ENCODE data around the gene NECAB2.

The NECAB2 gene

GRCh38 chr16:83935005-83935857 lies 32.8 kb upstream of the NECAB2 start:
- no peak overlapping the region for H3K4me2 ChIP-seq (ENCODE audit: low read depth, low read length, poor library complexity, severe bottlenecking)
- no peak overlapping the region for H3K9ac ChIP-seq (ENCODE audit: low read depth, low read length, poor library complexity, severe bottlenecking)
- no peak overlapping the region for H2AFZ ChIP-seq (ENCODE audit: low read length)
- no peaks in the 10 kb centered on the region for H3K36me3 ChIP-seq (ENCODE audit: insufficient read depth, low read length)
- no peaks in the 10 kb centered on the region for H3K9me2 ChIP-seq (replicated peaks; ENCODE audit: low read depth, low read length)
- H3K9me3 ChIP-seq (ENCODE audit: insufficient read depth, low read depth, low read length) = no peaks in the 10 kb centered on the region
- no peaks in the 10 kb centered on the region for H3K4me1 ChIP-seq (ENCODE audit: insufficient read depth, low read length, poor library complexity, severe bottlenecking)
- TF ChIP-seq EZH2phosphoT487 (IDR thresholded peaks at IDR 0.05; ENCODE audit: borderline replicate concordance) = no peak
- no peak for TF ChIP-seq CTCF (conservative IDR thresholded peaks at IDR 0.05; ENCODE audit: low read length)
- H3F3A ChIP-seq (ENCODE audit: low read depth) = no peaks in the 10 kb centered on the region
- H3K27me3 ChIP-seq (ENCODE audit: insufficient read depth, low read length, poor library complexity, severe bottlenecking) = no peaks in the 10 kb centered on the region
- no peaks in the 10 kb centered on the region for H4K20me1 ChIP-seq (ENCODE audit: insufficient read depth, low read length, poor library complexity, severe bottlenecking)
- H3K79me2 ChIP-seq (ENCODE audit: insufficient read depth, low read length) = no peaks in the 10 kb centered on the region
- no peak overlapping the region for H3K4me3 ChIP-seq (ENCODE audit: low read length, poor library complexity, severe bottlenecking)

GRCh38 chr16:83935858-83936255 lies 32.2 kb upstream of the NECAB2 start:
- Histone ChIP-seq H3K4me1 (ENCODE audit: insufficient read depth, low read length, poor library complexity, severe bottlenecking) (no peaks in the 10 kb centered on the region), H3K9me2 (replicated peaks; ENCODE audit: low read depth, low read length) (no peaks in the 10 kb centered on the region), H3K36me3 (ENCODE audit: insufficient read depth, low read length) (no peaks in the 10 kb centered on the region), H3F3A (ENCODE audit: low read depth) (no peaks in the 10 kb centered on the region), H4K20me1 (ENCODE audit: insufficient read depth, low read length, poor library complexity, severe bottlenecking) (no peaks in the 10 kb centered on the region), H3K79me2 (ENCODE audit: insufficient read depth, low read length) (no peaks in the 10 kb centered on the region), H3K9me3 (ENCODE audit: insufficient read depth, low read depth, low read length) (no peaks in the 10 kb centered on the region), H3K9ac (ENCODE audit: low read depth, low read length, poor library complexity, severe bottlenecking) (no peak overlapping the region), H3K27me3 (ENCODE audit: insufficient read depth, low read length, poor library complexity, severe bottlenecking) (no peaks in the 10 kb centered on the region), H3K4me3 (ENCODE audit: low read length, poor library complexity, severe bottlenecking) (no peak overlapping the region), H2AFZ (ENCODE audit: low read length) (no peak overlapping the region), H3K4me2 (ENCODE audit: low read depth, low read length, poor library complexity, severe bottlenecking) (no peak overlapping the region)
- TF ChIP-seq EZH2phosphoT487 (IDR thresholded peaks at IDR 0.05; ENCODE audit: borderline replicate concordance) = no peak
- TF ChIP-seq CTCF (conservative IDR thresholded peaks at IDR 0.05; ENCODE audit: low read length) = no peak

- Histone ChIP-seq H3F3A (ENCODE audit: low read depth) (no peaks in the 10 kb centered on the region), H3K9me2 (replicated peaks; ENCODE audit: low read depth, low read length) (no peaks in the 10 kb centered on the region), H3K9me3 (ENCODE audit: insufficient read depth, low read depth, low read length) (no peaks in the 10 kb centered on the region), H4K20me1 (ENCODE audit: insufficient read depth, low read length, poor library complexity, severe bottlenecking) (no peaks in the 10 kb centered on the region), H2AFZ (ENCODE audit: low read length) (no peak overlapping the region), H3K79me2 (ENCODE audit: insufficient read depth, low read length) (no peaks in the 10 kb centered on the region), H3K4me2 (ENCODE audit: low read depth, low read length, poor library complexity, severe bottlenecking) (no peak overlapping the region), H3K9ac (ENCODE audit: low read depth, low read length, poor library complexity, severe bottlenecking) (no peak overlapping the region), H3K4me3 (ENCODE audit: low read length, poor library complexity, severe bottlenecking) (no peak overlapping the region), H3K4me1 (ENCODE audit: insufficient read depth, low read length, poor library complexity, severe bottlenecking) (no peaks in the 10 kb centered on the region), H3K36me3 (ENCODE audit: insufficient read depth, low read length) (no peaks in the 10 kb centered on the region), H3K27me3 (ENCODE audit: insufficient read depth, low read length, poor library complexity, severe bottlenecking) (no peaks in the 10 kb centered on the region)
- TF ChIP-seq EZH2phosphoT487 (IDR thresholded peaks at IDR 0.05; ENCODE audit: borderline replicate concordance) = no peak
- TF ChIP-seq CTCF (conservative IDR thresholded peaks at IDR 0.05; ENCODE audit: low read length) = no peak
Observed at GRCh38 chr16:83936581-83937165, 31.4 kb upstream of the NECAB2 start.
